GM18951 (cell line): ENCODE results near the gene ACSL5.
"Not testable (repeated sequence)": the region's sequence is repeated elsewhere in the genome, so short reads cannot be mapped to it uniquely, and the experiment has no call there.

Experiments used
- POLR2A ChIP-seq: IDR thresholded peaks from 4 replicates; pipeline ENCODE4 v1.6.1; 2011; ENCODE audit warnings: mild to moderate bottlenecking; ENCODE audit not compliant: insufficient read length, insufficient read depth; ENCODE audit errors: extremely low read depth
- in situ Hi-C: fragments of 300-500 bp; cut with MboI; formaldehyde crosslinking; loops from one replicate; pipeline ENCODE4 v1.12.0; 2022; ENCODE audit warnings: low sequenced_read_pairs, mixed read lengths, inconsistent platforms; ENCODE audit not compliant: unreplicated experiment

ACSL5 gene

GRCh38 chr10:112360308-112361270, 13.3 kb upstream of the ACSL5 start:
- no peak for TF ChIP-seq POLR2A
- in situ Hi-C loops, result no loop called here

- in situ Hi-C loops, result no loop called here
Measured at GRCh38 chr10:112361951-112362751, 11.8 kb upstream of the ACSL5 start.

GRCh38 chr10:112362833-112363232, 11.1 kb upstream of the ACSL5 start:
- in situ Hi-C loops, result no loop called here
- no peak for TF ChIP-seq POLR2A

More at GRCh38 chr10:112361951-112362751, 11.8 kb upstream of the ACSL5 start:
- no peak for TF ChIP-seq POLR2A

GRCh38 chr10:112363696-112364688, 9.9 kb upstream of the ACSL5 start:
- no peak for TF ChIP-seq POLR2A
- in situ Hi-C loops, result no loop called here

- no peak for TF ChIP-seq POLR2A
- in situ Hi-C loops, result no loop called here
Measured at GRCh38 chr10:112365014-112365432, 8.9 kb upstream of the ACSL5 start.

GRCh38 chr10:112365451-112365850, 8.5 kb upstream of the ACSL5 start:
- in situ Hi-C loops, result no loop called here
- TF ChIP-seq POLR2A, result no peak

GRCh38 chr10:112366992-112367391, 6.9 kb upstream of the ACSL5 start:
- no peak for TF ChIP-seq POLR2A

GRCh38 chr10:112367516-112367915, 6.4 kb upstream of the ACSL5 start:
- in situ Hi-C loops, result no loop called here
- no peak for TF ChIP-seq POLR2A

More at GRCh38 chr10:112366992-112367391, 6.9 kb upstream of the ACSL5 start:
- in situ Hi-C loops, result no loop called here

- no peak for TF ChIP-seq POLR2A
- in situ Hi-C loops, result no loop called here
Measured at GRCh38 chr10:112369495-112370423, 4.2 kb upstream of the ACSL5 start.

- no peak for TF ChIP-seq POLR2A
Measured at GRCh38 chr10:112370424-112370819, 3.5 kb upstream of the ACSL5 start.

GRCh38 chr10:112371326-112371725, 2.6 kb upstream of the ACSL5 start:
- in situ Hi-C loops, result not testable (repeated sequence)

More at GRCh38 chr10:112370424-112370819, 3.5 kb upstream of the ACSL5 start:
- in situ Hi-C loops, result no loop called here

- in situ Hi-C loops, result not testable (repeated sequence)
Measured at GRCh38 chr10:112372182-112372810, 1.6 kb upstream of the ACSL5 start.
